ENCODE measurements around the gene JOSD2.
A peak's percentile ranks its signal among the peaks of the same experiment; 100 is the strongest.

Gene JOSD2

GRCh38 chr19:50496189-50497021 lies 14.6 kb downstream of the JOSD2 start:
- DNase-seq (ENCODE audit: extremely low read depth in 1 of 2, low read depth in 1 of 2), result no peak

GRCh38 chr19:50495020-50495531 lies 15.9 kb downstream of the JOSD2 start:
- DNase-seq (ENCODE audit: extremely low read depth in 1 of 2, low read depth in 1 of 2), result no peak

- DNase-seq (ENCODE audit: extremely low read depth in 1 of 2, low read depth in 1 of 2), result no peak
Measured at GRCh38 chr19:50494186-50495019, 16.6 kb downstream of the JOSD2 start.

GRCh38 chr19:50493171-50493570 lies 17.8 kb downstream of the JOSD2 start:
- no peak for DNase-seq (ENCODE audit: extremely low read depth in 1 of 2, low read depth in 1 of 2)

GRCh38 chr19:50492303-50493052 lies 18.5 kb downstream of the JOSD2 start:
- DNase-seq (ENCODE audit: extremely low read depth in 1 of 2, low read depth in 1 of 2), result no peak

- DNase-seq (ENCODE audit: extremely low read depth in 1 of 2, low read depth in 1 of 2), result no peak
Measured at GRCh38 chr19:50490991-50491472, 20.0 kb downstream of the JOSD2 start.

GRCh38 chr19:50490411-50490811 lies 20.6 kb downstream of the JOSD2 start:
- DNase-seq (ENCODE audit: extremely low read depth in 1 of 2, low read depth in 1 of 2), result no peak

- DNase-seq (ENCODE audit: extremely low read depth in 1 of 2, low read depth in 1 of 2), result no peak
Measured at GRCh38 chr19:50489461-50490011, 21.5 kb downstream of the JOSD2 start.

- DNase-seq (ENCODE audit: extremely low read depth in 1 of 2, low read depth in 1 of 2), result no peak
Measured at GRCh38 chr19:50488389-50489194, 22.4 kb downstream of the JOSD2 start.

- peak; percentile 32 to 60 for DNase-seq (ENCODE audit: extremely low read depth in 1 of 2, low read depth in 1 of 2)
Measured at GRCh38 chr19:50486823-50487515, 24.0 kb downstream of the JOSD2 start.

- DNase-seq (ENCODE audit: extremely low read depth in 1 of 2, low read depth in 1 of 2), result no peak
Measured at GRCh38 chr19:50485284-50485955, 25.6 kb downstream of the JOSD2 start.

- no peak for DNase-seq (ENCODE audit: extremely low read depth in 1 of 2, low read depth in 1 of 2)
Measured at GRCh38 chr19:50482916-50483315, 28.1 kb downstream of the JOSD2 start.

GRCh38 chr19:50482271-50482855 lies 28.6 kb downstream of the JOSD2 start:
- DNase-seq (ENCODE audit: extremely low read depth in 1 of 2, low read depth in 1 of 2), result no peak

- no peak for DNase-seq (ENCODE audit: extremely low read depth in 1 of 2, low read depth in 1 of 2)
Measured at GRCh38 chr19:50481351-50482149, 29.4 kb downstream of the JOSD2 start.

- DNase-seq (ENCODE audit: extremely low read depth in 1 of 2, low read depth in 1 of 2), result no peak
Measured at GRCh38 chr19:50480281-50481111, 30.5 kb downstream of the JOSD2 start.

GRCh38 chr19:50479761-50480251 lies 31.2 kb downstream of the JOSD2 start:
- no peak for DNase-seq (ENCODE audit: extremely low read depth in 1 of 2, low read depth in 1 of 2)
